HFF-Myc (cell line): Measurements from ENCODE around the gene TRMT1.

Experiments used
- DNase-seq: peaks from one replicate; pipeline ENCODE4 v3.0.0-alpha.2; 2011; ENCODE audit warnings: low read depth; ENCODE audit errors: extremely low read depth
- H3K4me3 ChIP-seq: replicated peaks from 2 replicates; pipeline ENCODE4 v1.5.1; 2011; ENCODE audit warnings: low read depth, mild to moderate bottlenecking, control low read depth, low read length
- CTCF ChIP-seq: IDR thresholded peaks from 2 replicates; pipeline ENCODE4 v1.5.1; 2012; ENCODE audit warnings: mild to moderate bottlenecking, low read depth, low read length, control low read depth; ENCODE audit errors: missing control alignments

TRMT1 gene

GRCh38 chr19:13086341-13086740 is 30.2 kb downstream of the TRMT1 start:
- no peak for TF ChIP-seq CTCF
- no peak for DNase-seq
- no peak overlapping the region for H3K4me3 ChIP-seq

GRCh38 chr19:13085666-13086065 is 30.9 kb downstream of the TRMT1 start:
- DNase-seq = no peak
- H3K4me3 ChIP-seq = no peak overlapping the region
- TF ChIP-seq CTCF = no peak

GRCh38 chr19:13083627-13084026 is 32.9 kb downstream of the TRMT1 start:
- H3K4me3 ChIP-seq = no peak overlapping the region
- no peak for DNase-seq
- TF ChIP-seq CTCF = no peak

GRCh38 chr19:13083008-13083404 is 33.5 kb downstream of the TRMT1 start:
- TF ChIP-seq CTCF = no peak
- no peak overlapping the region for H3K4me3 ChIP-seq
- no peak for DNase-seq

- DNase-seq = no peak
- no peak overlapping the region for H3K4me3 ChIP-seq
- peak; percentile 37 for TF ChIP-seq CTCF
Observed at GRCh38 chr19:13082192-13083007, 34.1 kb downstream of the TRMT1 start.

GRCh38 chr19:13079542-13079986 is 37.0 kb downstream of the TRMT1 start:
- TF ChIP-seq CTCF = no peak
- DNase-seq = peak; percentile 83
- peak overlapping the region; percentile 15 for H3K4me3 ChIP-seq
